ENCODE results near the gene DPF3.

Gene DPF3

GRCh38 chr14:72616294-72616693, 277.6 kb downstream of the DPF3 start:
- H3K4me3 ChIP-seq (ENCODE audit: low read depth, low read length) = no peak overlapping the region
- DNase-seq (ENCODE audit: low read depth) = no peak
- TF ChIP-seq, protein P1, sequence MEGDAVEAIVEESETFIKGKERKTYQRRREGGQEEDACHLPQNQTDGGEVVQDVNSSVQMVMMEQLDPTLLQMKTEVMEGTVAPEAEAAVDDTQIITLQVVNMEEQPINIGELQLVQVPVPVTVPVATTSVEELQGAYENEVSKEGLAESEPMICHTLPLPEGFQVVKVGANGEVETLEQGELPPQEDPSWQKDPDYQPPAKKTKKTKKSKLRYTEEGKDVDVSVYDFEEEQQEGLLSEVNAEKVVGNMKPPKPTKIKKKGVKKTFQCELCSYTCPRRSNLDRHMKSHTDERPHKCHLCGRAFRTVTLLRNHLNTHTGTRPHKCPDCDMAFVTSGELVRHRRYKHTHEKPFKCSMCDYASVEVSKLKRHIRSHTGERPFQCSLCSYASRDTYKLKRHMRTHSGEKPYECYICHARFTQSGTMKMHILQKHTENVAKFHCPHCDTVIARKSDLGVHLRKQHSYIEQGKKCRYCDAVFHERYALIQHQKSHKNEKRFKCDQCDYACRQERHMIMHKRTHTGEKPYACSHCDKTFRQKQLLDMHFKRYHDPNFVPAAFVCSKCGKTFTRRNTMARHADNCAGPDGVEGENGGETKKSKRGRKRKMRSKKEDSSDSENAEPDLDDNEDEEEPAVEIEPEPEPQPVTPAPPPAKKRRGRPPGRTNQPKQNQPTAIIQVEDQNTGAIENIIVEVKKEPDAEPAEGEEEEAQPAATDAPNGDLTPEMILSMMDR (IDR thresholded peaks at IDR 0.05; ENCODE audit: low read depth, low read length, missing control alignments) = no peak

GRCh38 chr14:72615451-72616121, 278.3 kb downstream of the DPF3 start:
- DNase-seq (ENCODE audit: low read depth) = no peak
- TF ChIP-seq, protein P1 (IDR thresholded peaks at IDR 0.05; ENCODE audit: low read depth, low read length, missing control alignments) = no peak
- H3K4me3 ChIP-seq (ENCODE audit: low read depth, low read length) = no peak overlapping the region

GRCh38 chr14:72614891-72615415, 278.9 kb downstream of the DPF3 start:
- no peak for DNase-seq (ENCODE audit: low read depth)
- no peak overlapping the region for H3K4me3 ChIP-seq (ENCODE audit: low read depth, low read length)
- TF ChIP-seq, protein P1 (IDR thresholded peaks at IDR 0.05; ENCODE audit: low read depth, low read length, missing control alignments) = no peak

- H3K4me3 ChIP-seq (ENCODE audit: low read depth, low read length) = no peak overlapping the region
- DNase-seq (ENCODE audit: low read depth) = no peak
- TF ChIP-seq, protein P1 (IDR thresholded peaks at IDR 0.05; ENCODE audit: low read depth, low read length, missing control alignments) = no peak
These were observed 279.5 kb downstream of the DPF3 start for GRCh38 chr14:72614365-72614764.

- no peak overlapping the region for H3K4me3 ChIP-seq (ENCODE audit: low read depth, low read length)
- no peak for DNase-seq (ENCODE audit: low read depth)
- TF ChIP-seq, protein P1 (IDR thresholded peaks at IDR 0.05; ENCODE audit: low read depth, low read length, missing control alignments) = no peak
These were observed 280.0 kb downstream of the DPF3 start for GRCh38 chr14:72613975-72614319.

- DNase-seq (ENCODE audit: low read depth) = no peak
These were observed 280.5 kb downstream of the DPF3 start for GRCh38 chr14:72613231-72613974.

More at GRCh38 chr14:72613231-72613974, 280.5 kb downstream of the DPF3 start:
- H3K4me3 ChIP-seq (ENCODE audit: low read depth, low read length) = no peak overlapping the region
- TF ChIP-seq, protein P1 (IDR thresholded peaks at IDR 0.05; ENCODE audit: low read depth, low read length, missing control alignments) = no peak

All from GM12864 (cell line).